Measurements from ENCODE around the gene FAM53B.
"Not testable (repeated sequence)": the region's sequence is repeated elsewhere in the genome, so short reads cannot be mapped to it uniquely, and the experiment has no call there.

Gene FAM53B

GRCh38 chr10:124612611-124613498, 131.3 kb downstream of the FAM53B start:
- TF ChIP-seq CTCF (IDR thresholded peaks at IDR 0.05; ENCODE audit: control insufficient read depth, insufficient read depth, low read depth, low read length, missing control alignments), result no peak
- DNase-seq (ENCODE audit: low read depth), result no peak
- H3K4me3 ChIP-seq (ENCODE audit: control insufficient read depth, low read depth, low read length), result no peak overlapping the region

GRCh38 chr10:124611738-124612137, 132.4 kb downstream of the FAM53B start:
- no peak for DNase-seq (ENCODE audit: low read depth)
- H3K4me3 ChIP-seq (ENCODE audit: control insufficient read depth, low read depth, low read length), result no peak overlapping the region
- TF ChIP-seq CTCF (IDR thresholded peaks at IDR 0.05; ENCODE audit: control insufficient read depth, insufficient read depth, low read depth, low read length, missing control alignments), result no peak

- H3K4me3 ChIP-seq (ENCODE audit: control insufficient read depth, low read depth, low read length); DNase-seq (ENCODE audit: low read depth): not testable (repeated sequence)
Observed at GRCh38 chr10:124610851-124611250, 133.3 kb downstream of the FAM53B start.

GRCh38 chr10:124610186-124610585, 134.0 kb downstream of the FAM53B start:
- H3K4me3 ChIP-seq (ENCODE audit: control insufficient read depth, low read depth, low read length); DNase-seq (ENCODE audit: low read depth): not testable (repeated sequence)

GRCh38 chr10:124609698-124610097, 134.5 kb downstream of the FAM53B start:
- DNase-seq (ENCODE audit: low read depth), result no peak
- H3K4me3 ChIP-seq (ENCODE audit: control insufficient read depth, low read depth, low read length), result no peak overlapping the region
- TF ChIP-seq CTCF (IDR thresholded peaks at IDR 0.05; ENCODE audit: control insufficient read depth, insufficient read depth, low read depth, low read length, missing control alignments), result no peak

- H3K4me3 ChIP-seq (ENCODE audit: control insufficient read depth, low read depth, low read length), result no peak overlapping the region
- TF ChIP-seq CTCF (IDR thresholded peaks at IDR 0.05; ENCODE audit: control insufficient read depth, insufficient read depth, low read depth, low read length, missing control alignments), result no peak
- DNase-seq (ENCODE audit: low read depth), result no peak
Observed at GRCh38 chr10:124608093-124608721, 136.0 kb downstream of the FAM53B start.

GRCh38 chr10:124607693-124608092, 136.5 kb downstream of the FAM53B start:
- no peak overlapping the region for H3K4me3 ChIP-seq (ENCODE audit: control insufficient read depth, low read depth, low read length)
- no peak for DNase-seq (ENCODE audit: low read depth)
- TF ChIP-seq CTCF (IDR thresholded peaks at IDR 0.05; ENCODE audit: control insufficient read depth, insufficient read depth, low read depth, low read length, missing control alignments), result no peak
